H1 (cell line): Measurements from ENCODE around the gene KMT5C. TPM values are rescaled to one million over a fixed set of nuclear protein-coding genes. Genes with fewer than 3 reads are reported as not detected.
A peak's percentile ranks its signal among the peaks of the same experiment; 100 is the strongest.

Experiments
- ASH2L ChIP-seq: fragments of 200-600, 300-600 bp; sonication (generic); IDR thresholded peaks from one replicate; pipeline ENCODE4 v1.7.1; 2017; ENCODE audit warnings: low read length
- BRCA1 ChIP-seq: IDR thresholded peaks from 2 replicates; pipeline ENCODE4 v1.6.1; 2012; ENCODE audit warnings: low read depth, low read length, improper control_type of control experiment
- FOSL1 ChIP-seq: IDR thresholded peaks from 2 replicates; pipeline ENCODE4 v1.6.1; 2011; ENCODE audit warnings: mild to moderate bottlenecking, low read depth, low read length, moderate library complexity; ENCODE audit not compliant: insufficient read depth
- JUND ChIP-seq: IDR thresholded peaks from 2 replicates; pipeline ENCODE4 v1.6.1; 2011; ENCODE audit warnings: mild to moderate bottlenecking, improper control_type of control experiment, low read length
- KDM5A ChIP-seq: fragments of 200-600 bp; IDR thresholded peaks from 2 replicates; pipeline ENCODE4 v1.7.1; 2012; ENCODE audit warnings: mild to moderate bottlenecking, low read length, inconsistent platforms, mixed read lengths
- MAFK ChIP-seq: IDR thresholded peaks from 2 replicates; pipeline ENCODE4 v1.6.1; 2012; ENCODE audit warnings: low read depth, mild to moderate bottlenecking, improper control_type of control experiment, low read length
- NRF1 ChIP-seq: IDR thresholded peaks from 2 replicates; pipeline ENCODE4 v1.6.1; 2011; ENCODE audit warnings: mild to moderate bottlenecking, low read depth, low read length, improper control_type of control experiment
- POLR2AphosphoS5 ChIP-seq: IDR thresholded peaks from 2 replicates; pipeline ENCODE4 v1.6.1; 2011; ENCODE audit warnings: low read depth, low read length
- POU5F1 ChIP-seq: IDR thresholded peaks from 2 replicates; pipeline ENCODE4 v1.6.1; 2011; ENCODE audit warnings: low read depth, mild to moderate bottlenecking, low read length, moderate library complexity
- RBBP5 ChIP-seq: IDR thresholded peaks from 2 replicates; pipeline ENCODE4 v1.7.1; 2012; ENCODE audit warnings: low read depth, mild to moderate bottlenecking, inconsistent platforms, low read length, moderate library complexity, borderline replicate concordance
- polyA plus RNA-seq, 7 experiments: library from polyadenylated mRNA; depleted of rRNA in 3 of 7; stranded (reverse) in 5 of 7; unstranded in 2 of 7; fragments of >200 nt in 5 of 7; fragments of 200-250 nt in 2 of 7; gene quantifications; 1 replicate in 5 of 7; 2 replicates in 1 of 7; 4 replicates in 1 of 7; pipeline versions ENCODE4 v1.2.1 to v1.2.3, GENCODE V29; 2011 to 2013; ENCODE audit warnings: missing spikeins in 2 of 7, mixed read lengths in 2 of 7
- total RNA-seq: library from RNA; stranded (reverse); fragmentation: NEBNext Ultra II Directional; extraction: Animal tissue kit (Norgen Biotek cat#: 25700); gene quantifications from 2 replicates; pipeline ENCODE4 v1.2.1, GENCODE V29; 2021
- TF ChIP-seq, protein P1 (sequence below): fragments of 300-600 bp; sonication (generic); IDR thresholded peaks from 2 replicates; pipeline ENCODE4 v1.7.1; 2012; ENCODE audit warnings: low read length, moderate library complexity, mild to moderate bottlenecking, inconsistent platforms; ENCODE audit not compliant: insufficient replicate concordance

Gene KMT5C
- total and polyA plus RNA-seq, 2 of the 8 experiments (the other 6 are each of a cell fraction or from before 2014, with no cell fraction given) = 24.9 to 31.5 TPM

DNA sequence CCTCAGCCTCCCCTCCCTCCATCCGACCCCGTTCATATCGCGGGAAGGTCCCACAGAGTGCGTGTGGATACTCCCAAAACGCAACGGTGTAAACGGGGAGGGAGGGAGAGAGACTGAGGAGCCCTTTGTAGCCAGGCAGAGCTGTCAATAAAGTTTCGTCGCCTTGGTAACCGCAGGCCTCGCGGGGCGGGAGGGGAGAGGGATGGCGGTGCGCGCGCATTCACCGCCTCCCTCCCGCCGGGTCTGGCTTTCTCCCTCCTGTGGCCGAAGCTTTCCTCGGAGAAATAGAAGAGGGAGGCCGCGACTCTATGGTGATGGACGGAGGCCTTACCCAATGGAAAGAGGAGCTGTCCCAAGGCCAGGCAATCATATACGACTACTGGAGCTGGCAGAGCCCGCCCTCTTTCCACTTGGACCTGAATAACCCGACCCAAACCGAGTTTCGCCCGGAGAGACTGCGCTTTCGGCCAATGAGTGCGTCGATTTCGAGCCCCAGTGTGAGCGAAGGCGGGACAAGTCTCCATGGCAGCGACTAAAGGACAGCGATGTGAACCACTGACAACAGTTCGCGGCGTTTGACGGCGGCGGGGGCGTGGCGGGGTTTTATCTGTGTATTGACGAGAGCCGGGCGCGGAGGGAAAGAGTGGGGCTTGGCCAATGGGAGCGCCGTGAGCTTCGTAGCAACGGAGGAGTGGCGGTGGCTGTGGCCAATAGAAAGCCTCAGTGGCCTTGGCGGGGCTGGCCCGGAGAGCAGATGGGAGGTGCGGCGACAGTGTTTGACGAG, at the start of gene KMT5C (continued):
- TF ChIP-seq KDM5A (no peak), MAFK (no peak), NRF1 (peak; percentile 27; the same call in 1 of the 2 replicates), POU5F1 (no peak), JUND (no peak), RBBP5 (no peak), ASH2L (no peak), BRCA1 (no peak), FOSL1 (no peak), POLR2AphosphoS5 (peak; percentile 80; the same call in 1 of the 2 replicates)
- TF ChIP-seq, protein P1, sequence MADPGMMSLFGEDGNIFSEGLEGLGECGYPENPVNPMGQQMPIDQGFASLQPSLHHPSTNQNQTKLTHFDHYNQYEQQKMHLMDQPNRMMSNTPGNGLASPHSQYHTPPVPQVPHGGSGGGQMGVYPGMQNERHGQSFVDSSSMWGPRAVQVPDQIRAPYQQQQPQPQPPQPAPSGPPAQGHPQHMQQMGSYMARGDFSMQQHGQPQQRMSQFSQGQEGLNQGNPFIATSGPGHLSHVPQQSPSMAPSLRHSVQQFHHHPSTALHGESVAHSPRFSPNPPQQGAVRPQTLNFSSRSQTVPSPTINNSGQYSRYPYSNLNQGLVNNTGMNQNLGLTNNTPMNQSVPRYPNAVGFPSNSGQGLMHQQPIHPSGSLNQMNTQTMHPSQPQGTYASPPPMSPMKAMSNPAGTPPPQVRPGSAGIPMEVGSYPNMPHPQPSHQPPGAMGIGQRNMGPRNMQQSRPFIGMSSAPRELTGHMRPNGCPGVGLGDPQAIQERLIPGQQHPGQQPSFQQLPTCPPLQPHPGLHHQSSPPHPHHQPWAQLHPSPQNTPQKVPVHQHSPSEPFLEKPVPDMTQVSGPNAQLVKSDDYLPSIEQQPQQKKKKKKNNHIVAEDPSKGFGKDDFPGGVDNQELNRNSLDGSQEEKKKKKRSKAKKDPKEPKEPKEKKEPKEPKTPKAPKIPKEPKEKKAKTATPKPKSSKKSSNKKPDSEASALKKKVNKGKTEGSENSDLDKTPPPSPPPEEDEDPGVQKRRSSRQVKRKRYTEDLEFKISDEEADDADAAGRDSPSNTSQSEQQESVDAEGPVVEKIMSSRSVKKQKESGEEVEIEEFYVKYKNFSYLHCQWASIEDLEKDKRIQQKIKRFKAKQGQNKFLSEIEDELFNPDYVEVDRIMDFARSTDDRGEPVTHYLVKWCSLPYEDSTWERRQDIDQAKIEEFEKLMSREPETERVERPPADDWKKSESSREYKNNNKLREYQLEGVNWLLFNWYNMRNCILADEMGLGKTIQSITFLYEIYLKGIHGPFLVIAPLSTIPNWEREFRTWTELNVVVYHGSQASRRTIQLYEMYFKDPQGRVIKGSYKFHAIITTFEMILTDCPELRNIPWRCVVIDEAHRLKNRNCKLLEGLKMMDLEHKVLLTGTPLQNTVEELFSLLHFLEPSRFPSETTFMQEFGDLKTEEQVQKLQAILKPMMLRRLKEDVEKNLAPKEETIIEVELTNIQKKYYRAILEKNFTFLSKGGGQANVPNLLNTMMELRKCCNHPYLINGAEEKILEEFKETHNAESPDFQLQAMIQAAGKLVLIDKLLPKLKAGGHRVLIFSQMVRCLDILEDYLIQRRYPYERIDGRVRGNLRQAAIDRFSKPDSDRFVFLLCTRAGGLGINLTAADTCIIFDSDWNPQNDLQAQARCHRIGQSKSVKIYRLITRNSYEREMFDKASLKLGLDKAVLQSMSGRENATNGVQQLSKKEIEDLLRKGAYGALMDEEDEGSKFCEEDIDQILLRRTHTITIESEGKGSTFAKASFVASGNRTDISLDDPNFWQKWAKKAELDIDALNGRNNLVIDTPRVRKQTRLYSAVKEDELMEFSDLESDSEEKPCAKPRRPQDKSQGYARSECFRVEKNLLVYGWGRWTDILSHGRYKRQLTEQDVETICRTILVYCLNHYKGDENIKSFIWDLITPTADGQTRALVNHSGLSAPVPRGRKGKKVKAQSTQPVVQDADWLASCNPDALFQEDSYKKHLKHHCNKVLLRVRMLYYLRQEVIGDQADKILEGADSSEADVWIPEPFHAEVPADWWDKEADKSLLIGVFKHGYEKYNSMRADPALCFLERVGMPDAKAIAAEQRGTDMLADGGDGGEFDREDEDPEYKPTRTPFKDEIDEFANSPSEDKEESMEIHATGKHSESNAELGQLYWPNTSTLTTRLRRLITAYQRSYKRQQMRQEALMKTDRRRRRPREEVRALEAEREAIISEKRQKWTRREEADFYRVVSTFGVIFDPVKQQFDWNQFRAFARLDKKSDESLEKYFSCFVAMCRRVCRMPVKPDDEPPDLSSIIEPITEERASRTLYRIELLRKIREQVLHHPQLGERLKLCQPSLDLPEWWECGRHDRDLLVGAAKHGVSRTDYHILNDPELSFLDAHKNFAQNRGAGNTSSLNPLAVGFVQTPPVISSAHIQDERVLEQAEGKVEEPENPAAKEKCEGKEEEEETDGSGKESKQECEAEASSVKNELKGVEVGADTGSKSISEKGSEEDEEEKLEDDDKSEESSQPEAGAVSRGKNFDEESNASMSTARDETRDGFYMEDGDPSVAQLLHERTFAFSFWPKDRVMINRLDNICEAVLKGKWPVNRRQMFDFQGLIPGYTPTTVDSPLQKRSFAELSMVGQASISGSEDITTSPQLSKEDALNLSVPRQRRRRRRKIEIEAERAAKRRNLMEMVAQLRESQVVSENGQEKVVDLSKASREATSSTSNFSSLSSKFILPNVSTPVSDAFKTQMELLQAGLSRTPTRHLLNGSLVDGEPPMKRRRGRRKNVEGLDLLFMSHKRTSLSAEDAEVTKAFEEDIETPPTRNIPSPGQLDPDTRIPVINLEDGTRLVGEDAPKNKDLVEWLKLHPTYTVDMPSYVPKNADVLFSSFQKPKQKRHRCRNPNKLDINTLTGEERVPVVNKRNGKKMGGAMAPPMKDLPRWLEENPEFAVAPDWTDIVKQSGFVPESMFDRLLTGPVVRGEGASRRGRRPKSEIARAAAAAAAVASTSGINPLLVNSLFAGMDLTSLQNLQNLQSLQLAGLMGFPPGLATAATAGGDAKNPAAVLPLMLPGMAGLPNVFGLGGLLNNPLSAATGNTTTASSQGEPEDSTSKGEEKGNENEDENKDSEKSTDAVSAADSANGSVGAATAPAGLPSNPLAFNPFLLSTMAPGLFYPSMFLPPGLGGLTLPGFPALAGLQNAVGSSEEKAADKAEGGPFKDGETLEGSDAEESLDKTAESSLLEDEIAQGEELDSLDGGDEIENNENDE = no peak
